HG02870 (cell line): ENCODE results near the gene EIF3M.
"Not testable (repeated sequence)": the region's sequence is repeated elsewhere in the genome, so short reads cannot be mapped to it uniquely, and the experiment has no call there.

ENCODE experiments used
- ATAC-seq: cut with Tn5 transposase; IDR thresholded peaks from one replicate; pipeline ENCODE4 v1.9.1; 2021; ENCODE audit warnings: mild to moderate bottlenecking, moderate library complexity; ENCODE audit not compliant: unreplicated experiment

Gene EIF3M

DNA sequence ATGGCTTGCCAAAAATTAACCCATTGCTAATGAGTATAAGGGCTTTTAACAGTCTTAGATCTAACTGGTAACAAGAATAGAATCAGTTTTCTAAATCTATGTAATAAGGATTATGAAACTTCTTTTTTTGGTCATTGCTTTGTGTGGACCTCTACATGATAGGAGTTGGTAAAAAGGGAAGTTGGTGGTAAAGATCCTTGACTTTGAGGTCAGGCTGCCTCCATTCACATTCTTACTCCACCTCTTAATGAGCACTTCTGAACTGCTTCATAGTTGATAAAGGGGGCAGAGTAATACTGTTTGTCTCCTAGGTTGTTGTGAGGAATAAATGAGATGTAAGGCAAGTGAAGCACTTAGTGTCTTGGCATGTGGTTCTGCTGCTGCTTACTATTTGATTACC, 10.6 kb downstream of the EIF3M start:
- ATAC-seq, result peak; percentile 58

- not testable (repeated sequence) for ATAC-seq
Measured at GRCh38 chr11:32596114-32596513, 12.5 kb downstream of the EIF3M start.

DNA sequence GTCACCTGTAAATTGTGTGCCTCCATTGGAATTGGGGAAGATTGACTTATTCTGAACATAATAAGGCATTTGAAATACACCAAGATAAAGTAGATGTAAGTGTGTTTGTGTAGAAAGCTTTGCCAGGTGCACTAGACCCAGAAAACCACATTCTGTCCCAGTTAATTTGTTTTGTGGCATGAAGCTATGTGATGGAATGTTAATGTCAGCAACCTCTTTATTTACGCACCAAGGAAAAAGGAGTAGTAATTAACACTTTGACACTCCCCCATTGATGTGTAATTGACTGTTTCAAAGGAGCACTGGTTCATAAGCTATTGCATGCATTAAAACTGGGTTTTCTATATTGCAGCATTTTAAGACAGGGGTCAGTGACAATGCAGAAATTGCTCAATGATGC, 14.3 kb downstream of the EIF3M start:
- no peak for ATAC-seq

DNA sequence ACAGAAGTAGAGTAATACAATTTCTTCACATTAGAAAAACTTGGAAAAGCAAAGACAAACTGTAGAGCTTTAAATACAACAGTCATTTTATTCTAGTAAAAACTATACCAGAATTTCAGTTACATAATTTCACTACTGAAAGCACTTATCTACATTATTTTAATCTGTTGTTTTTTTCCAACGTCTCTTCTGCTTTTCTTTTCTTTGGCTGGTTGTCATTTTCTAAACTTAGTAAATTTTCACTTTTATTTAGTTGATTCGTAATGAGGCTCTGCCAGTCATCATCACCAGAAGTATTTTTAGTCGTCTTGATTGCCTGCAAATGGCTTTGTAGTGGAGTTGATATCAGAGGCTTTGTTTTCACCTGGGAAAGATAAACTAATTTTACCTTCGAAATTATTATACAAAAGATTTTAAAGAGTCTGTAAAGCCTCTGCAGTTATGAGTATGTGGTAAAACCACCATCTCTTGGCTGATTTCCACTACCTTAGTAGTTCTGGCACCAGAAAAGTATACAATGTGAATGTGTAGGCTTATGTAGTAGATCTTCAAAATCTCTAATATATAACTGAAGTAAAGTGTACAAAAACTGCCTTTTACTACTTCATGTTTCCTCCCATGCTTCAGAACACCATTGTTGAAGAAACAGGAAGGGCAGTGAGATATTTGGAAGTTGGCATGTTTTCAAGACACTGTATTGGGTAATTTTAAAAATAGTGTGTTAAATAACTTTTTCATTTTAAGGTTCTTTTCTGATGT, 19.2 kb downstream of the EIF3M start:
- ATAC-seq, result no peak

- no peak for ATAC-seq
Measured at GRCh38 chr11:32606220-32606619, 22.6 kb downstream of the EIF3M start.

DNA sequence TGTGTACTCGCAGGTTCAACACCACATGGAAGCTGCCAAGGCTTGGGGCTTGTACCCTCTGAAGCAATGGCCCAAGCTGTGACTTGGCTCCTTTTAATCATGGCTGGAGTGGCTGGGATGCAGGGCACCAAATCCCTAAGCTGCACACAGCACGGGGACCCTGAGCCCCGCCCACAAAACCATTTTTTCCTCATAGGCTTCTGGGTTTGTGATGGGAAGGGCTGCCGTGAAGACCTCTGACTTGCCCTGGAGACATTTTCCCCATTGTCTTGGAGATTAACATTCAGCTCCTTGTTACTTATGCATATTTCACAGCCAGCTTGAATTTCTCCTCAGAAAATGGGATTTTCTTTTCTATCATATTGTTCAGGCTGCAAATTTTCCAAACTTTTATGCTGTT, 25.2 kb downstream of the EIF3M start:
- not testable (repeated sequence) for ATAC-seq

DNA sequence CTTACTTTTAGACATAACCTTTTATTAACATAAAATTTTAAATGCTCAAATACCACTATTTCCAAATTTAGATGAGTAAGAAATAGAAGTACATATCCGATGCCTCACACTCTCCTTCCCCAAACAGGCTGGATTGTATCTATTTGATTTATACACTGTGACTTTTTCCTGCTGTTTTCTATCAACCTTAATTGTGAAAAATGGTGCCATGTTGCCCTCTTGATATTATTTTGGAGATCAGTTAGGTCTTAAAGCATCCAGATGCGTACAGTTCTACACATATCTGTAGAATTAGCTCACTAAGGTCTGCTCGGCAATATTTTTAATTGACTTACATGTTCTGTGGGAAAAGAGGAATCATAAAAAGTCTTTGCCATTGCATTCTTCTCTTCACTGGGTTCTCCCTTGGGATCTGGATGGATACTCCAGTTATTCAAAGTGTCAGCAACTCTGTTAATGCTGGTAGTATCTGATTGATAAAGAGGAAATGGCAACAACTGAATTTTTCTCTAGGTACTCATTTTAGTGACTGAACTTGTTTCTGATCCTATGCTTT, 27.2 kb downstream of the EIF3M start:
- no peak for ATAC-seq

DNA sequence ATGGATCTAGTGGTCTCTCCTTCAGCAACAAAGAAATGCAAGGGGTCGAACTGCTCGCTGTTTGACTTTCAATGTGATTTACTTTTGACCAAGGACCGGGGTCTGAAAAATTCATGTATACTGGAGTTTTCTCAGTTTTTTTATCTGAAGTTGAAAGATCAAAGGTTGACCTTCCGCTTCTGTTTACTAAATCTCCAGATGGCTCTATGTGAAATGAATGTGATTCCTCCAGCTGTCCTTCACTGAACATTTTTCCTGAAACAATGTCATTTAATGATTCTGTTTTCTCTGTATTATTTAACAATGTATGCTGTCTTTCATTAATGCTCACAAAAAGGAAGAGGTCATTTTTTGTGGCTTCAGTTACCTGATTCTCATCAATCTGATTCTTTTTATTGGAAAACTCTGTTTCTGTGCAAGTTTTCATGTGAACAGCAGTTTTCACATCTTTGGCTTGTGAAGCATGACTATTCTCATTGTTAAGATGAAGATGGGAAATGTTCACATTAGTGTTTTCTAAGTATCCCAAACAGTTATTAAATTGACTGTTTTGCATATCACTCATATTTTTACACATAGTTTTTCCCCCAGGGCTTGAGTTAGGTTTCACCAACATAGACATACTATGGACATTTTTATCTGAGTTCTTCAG, 30.0 kb downstream of the EIF3M start:
- no peak for ATAC-seq

DNA sequence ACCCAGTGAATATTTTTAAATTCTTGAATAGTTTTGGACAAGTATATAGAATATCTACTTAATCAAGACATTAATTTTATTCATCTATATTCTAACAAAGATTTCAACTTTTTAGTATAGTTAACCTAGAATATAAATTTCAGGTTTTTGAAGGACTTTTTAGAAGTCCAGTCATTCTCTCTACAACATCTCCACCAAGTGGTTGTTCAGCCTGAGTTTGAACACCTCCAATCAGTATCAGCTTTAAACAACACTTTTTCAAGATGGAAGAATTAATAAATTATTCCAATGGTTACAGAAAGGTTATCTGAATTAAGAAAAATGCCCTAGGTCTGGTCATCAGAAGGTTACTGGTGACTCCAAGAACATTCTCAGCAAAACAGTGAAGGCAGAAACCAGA, 31.8 kb downstream of the EIF3M start:
- no peak for ATAC-seq

- ATAC-seq, result no peak
Measured at GRCh38 chr11:32616903-32617302, 33.3 kb downstream of the EIF3M start.

GRCh38 chr11:32630844-32631243, 47.2 kb downstream of the EIF3M start:
- no peak for ATAC-seq

DNA sequence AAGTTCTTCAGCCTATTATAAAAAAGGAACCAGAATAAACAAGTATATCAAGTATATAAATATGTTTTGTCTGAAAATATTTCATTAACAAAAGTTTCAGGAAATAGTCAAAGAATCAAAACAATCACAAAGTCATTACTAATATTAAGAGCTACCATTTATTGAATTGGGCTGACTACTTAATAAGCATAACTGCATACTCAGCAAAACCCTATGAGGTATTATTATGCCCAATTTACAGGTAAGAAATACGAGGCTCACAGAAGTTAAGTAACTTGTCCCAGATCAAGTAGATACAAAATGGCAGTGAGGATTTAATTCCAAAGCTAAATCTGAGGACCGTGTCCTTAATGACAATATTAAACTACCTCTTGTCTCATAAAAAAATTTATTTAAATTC, 52.2 kb downstream of the EIF3M start:
- no peak for ATAC-seq

DNA sequence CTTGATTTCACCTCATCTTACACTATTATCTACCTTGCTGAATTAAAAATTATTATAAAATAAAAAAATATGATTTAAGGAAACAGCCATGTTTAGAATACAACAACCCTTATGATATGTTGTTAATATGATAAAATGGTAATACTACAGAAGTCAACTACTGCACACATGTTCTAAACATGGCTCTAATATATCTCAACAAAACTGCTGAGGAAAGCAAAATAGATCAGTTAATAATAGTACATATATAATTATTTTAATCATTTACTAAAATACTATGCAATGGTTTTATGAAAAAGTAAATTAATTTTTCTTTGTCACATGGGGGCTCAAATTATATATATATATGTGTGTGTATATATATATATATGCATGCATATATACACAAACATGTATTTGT, 57.7 kb downstream of the EIF3M start:
- no peak for ATAC-seq

- ATAC-seq, result no peak
Measured at GRCh38 chr11:32643526-32643925, 59.9 kb downstream of the EIF3M start.
